Measurements from ENCODE around the gene FGF1.

The FGF1 gene

DNA sequence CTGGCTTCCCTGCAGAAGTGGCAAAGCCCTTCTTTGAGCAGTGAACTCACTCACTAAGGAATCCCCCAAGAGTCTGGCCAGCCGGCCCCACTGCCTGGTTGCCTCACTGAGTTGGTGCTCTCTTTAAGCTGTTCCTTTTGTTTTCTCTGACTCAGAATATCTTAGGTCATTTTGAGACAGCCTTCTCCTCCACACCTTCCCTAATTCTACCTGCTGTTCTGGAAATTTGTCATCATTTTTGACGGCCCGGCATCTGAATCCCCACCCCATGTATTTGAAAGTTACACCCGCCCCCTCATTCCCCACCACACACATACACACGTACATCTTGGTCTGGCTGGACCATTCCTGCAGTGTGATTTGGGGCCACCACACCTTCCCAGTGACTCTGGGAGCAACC lies 41.8 kb downstream of the FGF1 start:
- DNase-seq (ENCODE audit: low spot score): no peak

DNA sequence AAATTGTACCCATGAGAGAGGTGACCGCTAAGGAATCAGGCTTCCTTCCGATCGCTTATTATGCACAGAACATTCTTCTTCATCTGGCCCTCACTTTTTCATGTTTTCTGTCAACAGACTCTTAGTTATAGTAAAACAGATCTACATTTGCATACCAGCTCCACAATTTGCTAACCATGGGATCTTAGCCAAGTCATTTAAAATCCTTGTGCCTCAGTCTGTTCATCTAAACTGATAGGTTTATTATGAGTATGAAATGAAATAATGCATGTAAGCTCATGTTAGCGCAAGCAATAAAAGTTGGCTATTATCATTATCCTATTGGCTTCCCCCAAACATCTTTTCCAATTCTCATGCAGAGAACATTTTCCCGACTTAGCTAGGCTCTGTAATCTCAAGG lies 42.3 kb downstream of the FGF1 start:
- no peak for DNase-seq (ENCODE audit: low spot score)

DNA sequence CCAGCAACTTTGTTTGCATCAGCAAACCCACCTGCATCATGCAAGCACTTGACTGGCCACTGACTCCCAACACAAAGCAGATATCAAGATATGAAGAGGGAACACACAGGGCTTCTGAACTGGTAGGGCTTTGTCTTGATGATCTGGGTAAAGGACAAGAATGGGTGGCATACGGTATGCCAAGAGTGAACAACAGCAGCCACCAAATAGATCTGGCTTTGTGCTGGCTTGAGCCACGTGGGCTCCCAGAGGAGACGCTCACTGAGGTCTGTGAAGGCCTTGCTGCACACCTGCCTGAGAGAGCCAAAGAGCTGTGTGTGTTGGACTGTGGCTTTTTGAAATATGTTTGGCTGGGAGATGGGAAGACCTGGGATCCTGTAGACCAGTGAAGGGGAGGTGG lies 43.5 kb downstream of the FGF1 start:
- no peak for DNase-seq (ENCODE audit: low spot score)

DNA sequence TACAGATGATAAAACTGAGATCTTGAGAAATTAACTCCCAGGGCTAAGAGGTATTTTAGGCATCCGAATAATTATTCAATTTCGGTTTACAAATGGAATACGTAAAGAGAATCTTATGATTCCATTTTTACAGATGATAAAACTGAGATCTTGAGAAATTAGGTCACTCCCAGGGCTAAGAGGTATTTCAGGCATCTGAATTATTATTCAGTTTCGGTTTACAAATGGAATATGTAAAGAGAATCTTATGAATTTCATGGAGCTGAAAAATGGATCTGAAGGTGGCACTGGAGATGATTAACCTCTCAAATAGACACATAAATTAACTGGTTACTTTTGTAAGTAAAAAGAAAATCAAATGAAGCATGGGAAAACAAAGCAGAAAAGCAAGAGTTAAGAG lies 44.2 kb downstream of the FGF1 start:
- no peak for DNase-seq (ENCODE audit: low spot score)

DNA sequence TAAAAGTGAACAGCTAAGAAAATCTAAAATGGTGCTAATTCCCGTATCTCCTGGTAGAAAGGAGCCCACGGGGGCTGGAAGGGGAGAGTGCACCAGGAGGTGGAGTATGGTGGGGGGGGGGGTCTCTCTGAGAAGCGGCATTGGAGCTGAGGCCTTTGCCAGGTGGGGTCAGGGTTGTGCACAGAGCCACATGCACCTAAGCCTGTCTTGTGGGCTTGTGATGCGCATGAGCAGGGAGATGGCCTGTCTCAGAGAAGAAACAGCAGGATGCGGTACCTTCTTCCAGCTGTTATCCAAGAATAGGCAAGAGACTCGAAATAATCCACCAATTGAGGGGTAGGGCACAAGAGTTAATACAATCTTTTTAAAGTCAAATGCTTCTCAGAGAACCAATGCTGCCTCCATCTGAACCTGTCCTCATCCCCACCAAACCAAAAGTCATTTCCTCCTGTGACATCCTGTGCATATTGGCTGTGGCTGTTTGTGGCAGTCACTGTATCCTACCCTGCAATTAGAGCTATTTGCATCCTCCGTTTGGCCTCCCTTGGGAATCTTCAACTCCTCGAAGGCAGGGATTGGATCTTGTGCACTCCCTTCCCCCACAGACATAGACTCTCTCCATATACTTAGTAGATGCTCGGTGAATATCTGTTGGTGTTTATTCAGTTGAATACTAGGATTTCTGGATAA lies 45.4 kb downstream of the FGF1 start:
- DNase-seq (ENCODE audit: low spot score): no peak

DNA sequence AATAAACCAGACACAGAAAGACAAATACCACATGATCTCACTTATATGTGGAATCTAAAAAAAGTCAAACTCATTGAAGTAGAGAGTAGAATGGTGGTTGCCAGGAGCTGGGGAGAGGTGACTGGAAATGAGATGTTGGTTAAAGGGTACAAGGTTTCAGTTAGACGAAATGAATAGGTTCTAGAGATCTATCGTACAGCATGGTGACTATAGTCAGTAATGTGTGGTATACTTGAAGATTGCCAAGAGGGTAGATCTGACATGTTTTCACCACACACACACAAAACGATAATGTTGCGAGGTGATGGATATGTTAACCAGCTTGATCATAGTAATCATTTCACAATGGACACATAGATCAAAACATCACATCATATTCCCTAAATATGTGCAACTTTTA lies 46.4 kb downstream of the FGF1 start:
- no peak for DNase-seq (ENCODE audit: low spot score)

DNA sequence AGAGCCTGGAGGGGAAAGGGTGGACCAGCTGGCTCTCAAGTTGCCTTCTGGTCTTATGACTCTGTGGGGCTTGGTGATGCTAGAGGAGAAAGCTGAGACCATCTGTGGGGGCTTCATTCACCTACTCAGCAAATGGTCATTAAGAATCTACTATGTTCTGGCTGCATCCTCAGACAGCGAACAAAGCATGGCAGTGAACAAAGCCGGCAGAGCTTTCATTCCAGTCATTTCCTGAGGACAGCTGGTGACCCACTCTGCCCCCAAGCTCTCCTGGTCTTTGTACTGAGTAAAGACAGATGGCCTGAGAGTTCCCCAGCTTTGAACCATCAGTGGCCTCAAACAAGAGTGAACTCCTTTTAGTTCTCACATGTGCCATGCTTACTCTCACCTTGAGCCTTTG lies 48.0 kb downstream of the FGF1 start:
- no peak for DNase-seq (ENCODE audit: low spot score)

DNA sequence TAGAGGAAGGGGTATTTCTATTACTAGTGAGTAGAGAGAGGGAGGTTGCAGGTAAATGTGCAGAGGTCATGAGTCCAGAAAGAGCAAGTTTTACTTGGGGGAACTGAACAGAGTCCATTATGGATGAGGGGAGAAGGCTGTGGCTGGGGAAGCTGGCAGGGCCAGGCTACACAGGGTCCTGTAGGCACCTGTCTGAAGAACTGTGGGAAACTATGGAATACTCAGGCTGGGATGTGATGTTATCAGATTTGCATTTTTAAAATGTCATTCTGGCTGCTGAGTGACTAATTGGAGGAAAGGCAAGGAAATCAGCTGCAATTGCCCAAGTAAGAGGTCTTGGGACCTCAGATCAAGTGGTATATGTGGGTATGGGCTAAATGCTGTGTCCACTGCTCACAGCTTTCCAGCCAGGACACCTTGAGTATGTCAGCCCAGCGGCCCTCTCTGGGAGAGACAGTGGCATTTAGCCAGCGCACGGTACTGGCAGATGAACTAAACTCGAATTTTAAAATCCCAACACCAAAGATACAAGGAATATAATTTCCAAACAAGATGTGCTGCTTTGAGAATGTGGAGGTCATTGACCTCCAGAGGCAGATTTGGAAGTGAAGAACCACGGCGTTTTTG lies 49.1 kb downstream of the FGF1 start:
- no peak for DNase-seq (ENCODE audit: low spot score)

DNA sequence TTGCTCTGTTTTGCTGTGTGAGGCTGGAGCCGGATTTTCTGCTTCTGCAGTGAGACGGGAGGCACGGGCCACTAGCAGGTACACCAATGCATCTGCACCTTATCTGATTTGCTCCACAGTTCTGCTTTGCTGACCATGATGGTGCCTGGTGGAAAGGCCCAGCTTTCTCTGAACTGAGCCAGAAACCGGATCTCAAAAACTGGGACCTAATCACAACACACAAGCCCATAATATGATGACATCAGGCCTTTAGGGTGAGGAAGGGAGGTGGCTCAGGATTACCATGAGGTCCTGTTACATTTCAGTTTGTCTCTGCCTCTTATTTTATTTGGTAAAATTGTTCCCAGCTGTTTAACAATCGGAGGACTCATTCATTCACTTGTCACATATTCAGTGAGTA lies 49.8 kb downstream of the FGF1 start:
- no peak for DNase-seq (ENCODE audit: low spot score)

DNA sequence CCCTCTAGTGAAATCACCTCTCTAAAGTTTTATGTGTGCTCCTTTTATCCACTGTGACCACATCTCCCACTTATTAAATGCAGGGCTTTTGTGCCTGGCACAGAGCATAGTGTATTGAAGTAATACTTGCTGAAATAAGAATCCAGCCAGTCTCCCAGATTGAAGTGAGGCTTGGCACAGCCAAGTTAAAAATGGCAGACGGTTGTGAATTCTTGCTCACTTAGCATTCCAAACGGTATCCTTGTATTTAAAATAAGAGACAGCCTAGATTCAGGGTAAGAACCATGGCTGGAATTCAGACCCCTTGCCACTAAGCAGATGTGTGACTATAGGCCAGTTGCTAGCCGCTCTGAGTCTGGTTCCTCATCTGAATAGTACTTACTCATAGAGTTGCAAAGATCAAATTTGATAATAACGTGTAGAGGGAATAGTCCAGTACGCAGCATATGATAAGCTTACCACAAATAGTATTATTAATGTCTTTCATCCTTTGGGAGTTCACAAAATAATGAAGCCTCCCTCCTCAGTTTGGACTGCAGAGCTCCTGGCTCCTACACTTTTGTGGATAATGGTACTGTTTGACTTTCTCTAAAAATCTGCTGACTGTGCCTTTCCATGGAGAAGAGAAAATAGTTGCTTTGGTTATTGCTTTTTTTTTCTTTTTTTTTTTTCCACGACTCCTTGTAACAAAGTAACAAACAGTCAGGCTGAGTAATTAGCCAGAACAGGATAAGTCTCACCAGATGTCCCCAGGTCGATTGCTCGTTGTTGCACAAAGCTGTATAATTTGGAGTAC lies 51.5 kb downstream of the FGF1 start:
- no peak for DNase-seq (ENCODE audit: low spot score)

DNA sequence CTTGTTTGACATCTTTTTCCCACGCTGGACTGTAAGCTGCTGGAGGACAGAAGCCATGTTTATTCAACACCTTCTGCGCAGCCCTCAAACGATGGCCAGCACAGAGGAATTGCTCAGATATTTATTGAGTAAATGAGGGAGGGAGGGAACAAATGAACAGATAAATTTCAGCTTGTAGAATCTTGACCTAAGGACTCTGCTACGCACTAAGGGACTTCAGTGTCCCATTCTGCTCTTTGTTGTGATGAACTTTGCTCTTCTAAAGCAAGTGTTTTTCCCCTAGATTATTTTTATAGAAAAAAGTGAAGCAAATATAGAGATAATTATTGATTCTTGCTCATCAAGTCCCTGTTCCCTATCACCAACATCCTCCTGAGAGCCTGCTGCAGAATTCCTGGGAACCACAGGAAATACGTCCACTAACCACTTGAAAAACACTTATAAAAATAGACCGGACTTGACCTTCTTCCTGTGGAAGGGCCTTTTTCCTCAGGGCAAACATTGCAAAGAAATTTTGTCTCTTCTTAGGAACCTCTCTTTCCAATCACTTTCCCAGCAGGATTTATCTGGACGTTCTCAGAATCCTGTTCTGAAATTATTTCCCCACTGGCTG lies 54.9 kb downstream of the FGF1 start:
- no peak for DNase-seq (ENCODE audit: low spot score)

DNA sequence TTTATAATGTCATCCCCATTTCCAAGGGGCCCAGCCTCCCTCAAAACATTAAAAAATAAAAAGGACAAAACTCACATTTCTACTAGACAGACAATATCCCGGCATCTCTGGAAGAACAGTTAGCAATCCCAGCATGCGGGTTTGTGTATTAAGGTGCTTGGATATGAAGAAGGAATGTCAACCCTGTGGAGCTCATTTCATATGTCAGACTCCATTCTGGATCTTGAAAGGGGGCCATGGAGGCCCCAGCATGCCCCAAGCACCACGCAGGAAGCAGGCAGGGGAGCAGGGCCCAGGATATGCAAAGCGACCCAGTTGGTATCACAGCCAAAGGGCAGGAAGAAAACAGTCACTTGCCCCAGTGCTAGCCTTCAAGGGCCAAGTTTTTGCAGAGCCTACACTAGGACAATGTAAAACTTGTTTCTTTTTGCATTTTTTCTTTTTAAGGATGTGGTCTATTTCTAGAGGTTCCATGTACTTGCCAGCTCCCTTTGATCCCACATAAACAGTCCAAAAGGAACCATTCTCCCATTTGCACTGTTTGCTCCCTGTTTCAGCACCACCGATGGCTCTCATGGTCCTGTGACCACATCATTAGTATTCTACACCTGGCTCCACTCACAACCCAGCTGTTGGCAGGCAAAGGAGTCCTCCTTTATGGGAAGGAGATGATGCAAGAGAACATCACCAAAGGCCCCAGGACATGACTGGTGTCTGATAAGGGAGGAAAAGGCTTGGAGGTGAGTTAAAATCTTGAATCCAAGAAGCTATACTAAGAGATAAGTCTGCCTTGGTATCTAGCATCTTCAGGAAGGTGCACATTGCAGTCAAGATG lies 58.3 kb downstream of the FGF1 start:
- peak; percentile 43 for DNase-seq (ENCODE audit: low spot score)

DNA sequence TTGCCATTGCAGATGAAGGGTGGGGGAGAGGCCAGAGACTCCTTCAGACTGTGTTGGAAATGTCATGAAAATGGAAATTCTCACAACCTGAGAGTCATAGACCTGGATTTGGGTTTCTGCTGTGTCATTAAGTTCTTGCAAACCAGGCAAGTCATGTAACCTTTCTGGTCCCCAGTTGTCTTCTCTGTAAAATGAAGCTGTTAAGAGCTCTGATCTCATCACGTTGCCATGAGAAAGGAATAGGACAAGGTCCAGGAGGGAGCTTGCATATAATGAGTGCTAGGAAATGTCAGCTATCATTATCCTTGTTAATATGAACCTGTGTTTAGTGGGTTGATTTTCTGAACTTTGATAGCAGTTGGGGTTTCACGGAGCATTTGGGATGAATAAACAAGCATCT lies 59.1 kb downstream of the FGF1 start:
- no peak for DNase-seq (ENCODE audit: low spot score)

DNA sequence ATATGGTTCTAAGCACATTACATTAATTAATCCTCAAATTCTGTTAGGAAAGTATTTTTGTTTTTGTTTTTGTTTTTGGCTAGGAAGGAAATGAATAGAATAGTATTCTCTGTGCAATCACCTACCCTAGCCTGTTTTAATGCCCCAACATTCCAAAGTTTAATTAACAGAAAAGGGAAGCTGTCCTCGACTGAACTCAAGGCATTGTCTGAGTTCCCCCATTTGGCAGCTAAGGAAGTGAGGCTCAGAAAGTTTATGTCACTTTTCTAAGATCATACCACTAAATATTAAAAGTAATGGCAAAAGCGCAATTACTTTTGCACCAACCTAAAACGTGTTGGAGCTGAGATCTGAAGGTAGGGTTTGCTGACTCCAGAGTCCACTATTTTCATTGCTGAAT lies 59.8 kb downstream of the FGF1 start:
- DNase-seq (ENCODE audit: low spot score): no peak

DNA sequence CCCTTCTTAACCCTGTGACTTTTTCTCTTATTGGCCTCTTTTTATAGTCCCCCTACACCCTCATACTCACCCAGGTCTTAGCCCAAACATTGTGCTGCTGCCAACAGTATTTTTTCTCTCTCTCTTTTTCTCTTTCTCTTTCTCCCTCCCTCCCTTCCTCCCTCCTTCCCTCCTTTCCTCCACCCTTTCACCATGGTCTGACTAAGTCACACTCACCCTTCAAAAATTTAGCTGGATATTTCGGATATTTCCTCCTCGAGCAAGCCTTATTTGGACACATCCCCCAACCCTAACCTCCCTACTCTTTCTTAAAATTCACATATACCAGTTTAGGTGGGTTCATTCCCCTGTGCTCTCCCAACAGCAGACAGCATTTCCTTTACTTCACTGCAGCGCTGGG lies 64.7 kb downstream of the FGF1 start:
- DNase-seq (ENCODE audit: low spot score): no peak

DNA sequence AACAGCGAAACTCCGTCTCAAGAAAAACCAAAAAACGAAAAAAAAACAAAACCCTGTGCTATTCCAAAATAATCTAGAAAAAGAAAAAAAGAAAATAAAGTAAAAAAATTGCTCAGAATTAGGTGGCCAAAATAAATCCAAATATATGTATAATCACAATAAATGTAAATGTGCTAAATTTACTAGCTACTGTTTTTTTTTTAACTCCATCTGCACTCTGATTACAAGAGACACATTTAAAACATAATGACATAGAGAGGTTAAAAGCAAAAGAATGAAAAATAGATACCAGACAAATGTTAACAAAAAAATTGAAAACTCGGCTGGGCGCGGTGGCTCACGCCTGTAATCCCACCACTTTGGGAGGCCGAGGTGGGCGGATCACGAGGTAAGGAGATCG lies 66.1 kb downstream of the FGF1 start:
- no peak for DNase-seq (ENCODE audit: low spot score)

DNA sequence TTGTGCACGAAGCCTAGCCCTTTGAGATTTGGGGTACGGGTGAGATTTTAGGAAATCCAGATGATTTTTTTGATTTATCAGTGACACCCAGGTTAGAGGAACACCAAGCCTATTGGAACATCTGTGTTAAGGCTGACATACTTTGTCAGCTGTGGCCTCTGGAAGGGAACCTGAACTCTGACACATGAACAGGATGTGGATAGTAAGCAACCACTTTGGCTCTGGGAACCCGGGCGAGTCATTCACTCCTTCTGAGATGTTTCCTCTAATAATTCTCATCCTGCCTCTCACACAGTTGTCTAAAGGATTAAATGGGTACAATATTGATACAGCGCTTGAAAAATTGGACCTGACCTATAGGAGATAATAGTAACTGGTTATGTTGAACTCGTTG lies 67.8 kb downstream of the FGF1 start:
- DNase-seq (ENCODE audit: low spot score): peak; percentile 41

DNA sequence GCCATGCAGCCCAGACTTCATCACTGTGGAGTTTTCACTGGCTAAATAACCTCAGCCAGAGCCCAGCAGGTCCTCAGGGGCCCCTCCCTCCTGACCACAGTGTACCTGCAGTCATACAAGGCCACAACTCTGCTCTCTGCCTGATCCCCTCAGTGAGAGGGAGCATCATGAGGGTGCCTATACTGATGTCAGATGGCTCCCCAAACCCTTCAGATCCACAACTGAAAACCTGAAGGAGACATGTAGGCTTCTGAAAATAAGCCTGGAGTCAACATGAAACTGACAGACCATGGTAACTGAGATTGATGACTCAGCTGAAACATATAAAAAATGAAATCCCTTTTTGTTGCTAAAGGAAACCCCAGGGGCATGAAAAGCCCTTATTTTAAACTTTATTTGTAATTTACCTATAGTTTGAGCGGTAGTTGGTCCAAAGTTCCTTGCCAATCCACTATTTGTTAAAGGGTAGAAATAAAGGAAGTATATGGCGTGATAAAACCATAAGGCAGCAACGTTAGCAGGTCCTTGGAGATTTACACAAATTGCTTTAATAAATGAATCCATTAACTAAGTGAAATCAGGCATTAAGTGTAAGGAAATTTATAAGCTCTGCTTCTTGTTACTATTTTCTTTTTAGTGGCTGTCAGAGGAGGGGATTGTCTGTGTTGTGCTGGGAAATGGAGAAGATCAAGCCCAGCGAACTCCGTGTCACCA lies 68.3 kb downstream of the FGF1 start:
- no peak for DNase-seq (ENCODE audit: low spot score)

DNA sequence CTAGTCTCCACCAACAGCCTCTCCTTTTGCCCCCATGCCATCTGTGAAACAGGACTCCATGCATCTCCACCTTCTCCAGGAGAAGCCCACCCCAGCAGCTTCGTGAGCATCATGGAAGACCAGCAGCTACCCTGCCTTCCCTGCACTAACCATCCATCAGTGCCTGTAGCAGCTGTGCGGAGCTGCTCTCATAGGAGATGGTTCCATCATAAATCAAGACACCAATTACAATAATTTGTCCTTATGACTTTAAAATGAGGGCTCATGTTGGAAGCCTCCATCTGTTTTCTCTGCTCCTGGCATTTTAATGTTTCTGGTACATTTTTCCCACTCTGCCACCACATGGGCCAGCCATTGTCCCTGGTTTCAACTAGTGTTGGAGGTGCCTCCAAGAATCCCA lies 69.9 kb downstream of the FGF1 start:
- no peak for DNase-seq (ENCODE audit: low spot score)

DNA sequence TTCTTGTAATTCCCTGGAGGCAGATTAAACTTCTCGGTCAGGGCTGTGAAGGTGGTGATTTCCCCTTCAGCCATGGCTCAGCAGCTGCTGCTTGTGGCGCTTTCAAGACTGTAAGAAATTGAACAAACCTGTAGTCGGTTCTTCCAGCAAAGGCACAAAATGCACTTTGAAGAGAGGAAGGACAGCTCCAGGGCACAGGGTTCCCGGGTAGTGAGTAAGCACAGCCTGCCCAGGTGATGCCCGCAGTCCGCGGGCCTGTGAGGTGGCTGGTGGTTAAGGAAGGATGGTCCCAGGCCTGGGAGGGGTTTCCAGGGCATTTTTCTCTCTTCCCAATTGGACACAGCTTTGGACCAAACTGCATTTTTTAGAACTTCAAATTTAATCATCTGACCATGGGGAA lies 71.8 kb downstream of the FGF1 start:
- no peak for DNase-seq (ENCODE audit: low spot score)

DNA sequence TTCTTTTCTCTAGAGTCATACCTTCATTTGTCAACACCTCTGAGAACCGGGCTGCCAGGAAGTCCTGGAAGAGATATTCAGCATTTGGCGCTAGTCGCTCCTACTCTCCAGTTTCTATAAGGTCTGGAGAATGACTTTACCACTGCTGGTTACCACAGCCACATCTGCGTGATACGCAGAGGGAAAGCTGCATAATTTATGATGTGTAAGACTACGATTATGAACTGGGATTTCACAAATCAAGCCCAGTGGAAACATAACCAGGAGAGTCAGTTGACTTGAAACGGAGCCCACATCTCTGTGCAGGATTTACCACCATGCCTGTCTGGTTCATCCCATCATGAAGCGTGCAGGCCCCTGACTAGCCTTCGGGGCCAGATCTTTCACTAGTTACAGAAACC lies 72.6 kb downstream of the FGF1 start:
- no peak for DNase-seq (ENCODE audit: low spot score)

All from SW480 (cell line).